D341Med (cell line): Measurements from ENCODE around the gene STMN3.
A peak's percentile ranks its signal among the peaks of the same experiment; 100 is the strongest.
"Not testable (repeated sequence)": the region's sequence is repeated elsewhere in the genome, so short reads cannot be mapped to it uniquely, and the experiment has no call there.

Experiments used
- DNase-seq: peaks from one replicate; pipeline ENCODE4 v3.0.0; 2012; ENCODE audit warnings: low spot score

The STMN3 gene

DNA sequence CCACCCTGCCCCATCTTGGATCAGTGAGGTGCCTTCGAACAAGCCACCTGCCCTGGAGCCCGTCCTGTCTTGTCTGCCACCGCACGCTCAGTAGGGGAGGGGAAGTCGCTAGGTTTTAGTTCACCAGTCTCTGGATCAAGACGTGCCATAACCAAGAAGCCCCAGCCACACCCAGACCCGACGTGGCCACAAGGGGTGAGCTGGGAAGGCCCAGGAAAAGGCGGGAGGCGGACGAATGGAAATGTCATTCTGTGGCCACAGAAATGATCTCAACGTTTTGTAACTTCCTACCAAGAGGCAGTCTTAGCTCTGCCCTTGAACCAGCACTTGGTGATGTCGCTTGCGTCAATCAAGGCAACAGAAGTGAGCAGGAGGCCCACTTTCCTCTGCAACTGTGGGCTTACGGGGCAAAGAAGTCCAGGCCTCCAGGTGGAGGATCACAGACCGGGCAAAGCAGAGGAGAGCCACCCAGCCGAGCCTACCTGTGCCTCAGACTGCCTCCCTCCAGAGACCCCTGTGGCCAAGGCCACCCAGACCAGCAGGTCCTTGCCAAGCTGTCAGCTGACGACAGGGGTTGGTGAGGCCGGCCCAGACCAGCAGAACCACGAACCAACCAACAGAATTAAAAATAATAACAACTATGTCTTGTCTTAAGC is 40.8 kb downstream of the STMN3 start:
- DNase-seq: peak; percentile 21

GRCh38 chr20:63611646-63612045 is 41.6 kb downstream of the STMN3 start:
- no peak for DNase-seq

GRCh38 chr20:63610581-63611435 is 42.4 kb downstream of the STMN3 start:
- peak; percentile 32 for DNase-seq

GRCh38 chr20:63606686-63607085 is 46.5 kb downstream of the STMN3 start:
- DNase-seq: no peak

- no peak for DNase-seq
These were observed 50.9 kb downstream of the STMN3 start for GRCh38 chr20:63602321-63602720.

- not testable (repeated sequence) for DNase-seq
These were observed 51.5 kb downstream of the STMN3 start for GRCh38 chr20:63601679-63602078.

- no peak for DNase-seq
These were observed 53.7 kb downstream of the STMN3 start for GRCh38 chr20:63599396-63600050.

DNA sequence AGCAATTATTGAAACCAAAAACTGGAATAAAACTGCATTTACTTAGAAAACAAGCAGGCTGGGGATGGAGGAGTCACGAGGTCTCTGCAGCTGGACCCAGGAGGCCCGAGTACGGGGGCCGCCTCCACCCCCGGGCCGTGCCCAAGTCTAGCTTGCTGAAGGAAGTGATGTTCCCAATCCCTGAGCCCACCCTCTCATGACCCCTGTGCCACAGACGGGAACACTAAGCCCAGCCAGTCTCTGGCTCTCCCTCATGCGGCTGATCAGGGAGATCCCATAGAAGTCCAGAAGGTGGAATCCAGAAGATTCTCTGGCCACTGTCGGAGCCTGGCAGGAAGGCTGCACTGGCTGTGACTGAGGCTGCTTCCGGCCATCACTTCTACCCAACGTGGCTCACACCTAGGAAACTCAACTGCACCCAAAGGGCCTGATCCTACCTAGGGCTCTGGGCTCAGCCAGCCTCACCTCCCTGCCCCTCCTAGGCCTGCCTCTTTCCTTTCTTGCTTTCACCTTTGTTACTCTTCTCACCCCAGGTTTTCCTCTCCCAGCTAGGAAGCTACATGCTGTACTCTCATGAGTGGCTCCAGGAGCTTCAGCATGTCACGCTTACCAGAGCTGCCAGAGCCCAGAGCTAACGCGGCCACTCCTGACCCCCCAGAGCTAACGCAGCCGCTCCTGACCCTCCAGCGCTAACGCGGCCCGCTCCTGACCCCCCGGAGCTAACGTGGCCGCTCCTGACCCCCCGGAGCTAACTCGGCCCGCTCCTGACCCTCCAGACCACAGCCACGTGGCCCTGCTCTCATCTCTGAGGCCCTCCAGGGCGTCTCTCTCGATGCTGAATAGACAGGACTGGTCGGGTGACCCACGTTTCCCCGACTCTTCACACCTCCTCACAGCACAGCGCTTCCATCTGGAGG is 54.5 kb downstream of the STMN3 start:
- DNase-seq: no peak

DNA sequence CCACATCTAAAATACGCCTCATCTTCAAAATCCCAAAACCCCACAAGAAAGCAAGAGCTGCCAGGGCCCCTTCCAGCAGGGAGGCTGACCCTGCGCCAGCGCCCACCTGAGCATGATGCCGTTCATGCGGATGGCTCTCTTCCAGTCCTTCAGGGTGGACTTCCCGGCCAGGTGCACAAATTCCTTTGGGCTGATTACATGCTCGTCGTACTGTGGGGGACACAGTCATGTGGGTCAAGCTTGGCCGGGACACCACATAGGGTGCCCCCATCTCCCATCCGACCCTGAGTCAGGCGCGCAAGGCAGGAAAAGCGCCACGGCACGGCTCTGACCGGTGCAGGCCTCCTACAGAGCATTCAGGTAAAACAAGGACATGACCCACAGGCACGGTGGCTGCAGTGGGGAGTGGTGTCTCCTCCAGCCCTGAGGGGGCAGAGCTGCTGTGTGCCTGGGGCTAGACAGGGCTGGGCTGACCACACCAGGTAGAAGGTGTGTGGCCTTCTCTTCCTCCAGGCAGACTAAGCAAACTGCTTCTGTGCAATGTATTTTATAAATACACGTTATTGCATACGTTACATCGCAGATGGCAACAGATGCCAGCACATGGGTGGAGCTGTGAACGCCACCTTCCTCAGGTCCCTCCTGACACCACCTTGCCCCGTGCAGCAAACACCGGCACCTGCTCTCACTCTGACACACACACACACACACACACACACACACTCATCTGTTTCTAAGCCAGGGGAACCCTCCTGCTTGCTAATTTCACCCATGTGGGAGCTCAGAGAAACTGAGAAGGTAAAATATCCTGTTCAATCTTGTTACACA is 55.4 kb downstream of the STMN3 start:
- DNase-seq: no peak

DNA sequence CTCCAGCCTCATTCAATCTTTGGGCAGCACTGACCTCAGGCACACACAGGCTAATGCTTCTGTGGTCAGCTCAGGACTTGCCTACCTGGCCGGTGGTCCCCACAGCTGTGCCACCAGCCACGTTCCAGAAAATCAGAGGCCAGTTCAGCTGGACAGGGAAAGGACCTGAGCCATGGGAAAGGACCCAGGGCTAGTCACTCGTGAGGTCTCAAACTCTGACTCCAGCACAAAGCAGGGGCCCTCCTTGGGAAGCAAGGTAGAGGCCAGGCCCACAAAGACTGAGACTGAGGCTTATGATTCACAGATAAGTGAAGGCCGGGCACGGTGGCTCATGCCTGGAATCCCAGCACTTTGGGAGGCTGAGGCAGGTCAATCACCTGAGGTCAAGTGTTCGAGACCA is 56.8 kb downstream of the STMN3 start:
- DNase-seq: no peak

DNA sequence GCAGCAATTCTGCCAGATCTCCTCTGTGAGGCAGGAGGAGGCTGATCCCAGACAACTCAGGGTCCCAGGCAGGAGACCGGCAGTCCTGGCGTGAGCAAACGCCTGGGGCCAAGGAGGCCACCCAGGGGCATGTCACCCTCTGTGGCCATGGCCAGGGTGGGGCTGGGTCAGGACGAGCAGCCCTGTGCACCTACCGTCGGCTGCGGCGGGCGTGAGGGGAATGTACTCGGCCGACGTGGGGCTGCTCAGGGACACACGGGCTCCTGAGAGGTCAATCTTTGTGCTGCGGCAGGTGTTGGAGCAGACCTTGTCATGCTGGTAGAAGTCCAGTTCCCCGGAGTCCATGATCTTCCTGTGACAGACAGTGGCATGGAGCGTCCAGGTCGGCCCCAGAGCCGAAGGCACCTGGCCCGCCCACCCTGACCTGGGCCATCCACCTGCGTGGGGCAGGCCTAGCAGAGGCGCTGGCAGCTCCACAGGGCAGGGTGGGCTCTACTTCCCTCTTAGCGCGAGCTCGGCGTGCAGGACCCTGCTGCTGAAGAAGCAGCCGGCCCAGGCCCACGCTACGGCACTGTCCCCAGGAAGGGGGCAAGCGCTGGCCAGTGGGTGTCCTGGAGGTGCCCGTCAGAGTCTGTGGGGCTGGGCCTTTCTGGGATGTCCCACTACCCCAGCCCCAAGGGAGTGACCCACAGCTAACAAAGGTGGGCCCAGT is 57.7 kb downstream of the STMN3 start:
- DNase-seq: no peak

- no peak for DNase-seq
These were observed 59.1 kb downstream of the STMN3 start for GRCh38 chr20:63594043-63594561.

DNA sequence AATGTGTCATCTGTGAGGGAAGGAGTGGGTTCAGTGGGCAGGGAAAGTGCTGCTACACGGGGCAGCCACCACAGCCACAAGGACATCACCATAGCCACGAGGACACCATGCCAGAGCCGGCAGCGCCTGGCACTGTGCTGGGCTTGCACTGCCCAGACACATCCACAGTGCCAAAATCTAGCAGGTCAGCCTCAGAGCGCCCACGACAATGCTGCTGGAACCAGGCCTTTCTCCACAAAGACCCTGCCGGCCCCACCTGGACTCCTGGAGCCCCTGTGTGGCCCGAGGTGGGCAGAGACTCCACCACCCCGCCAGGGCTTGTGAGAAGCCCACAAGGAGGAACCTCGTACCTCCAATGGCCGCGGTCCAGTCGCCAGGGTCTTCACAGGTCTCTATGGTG is 60.6 kb downstream of the STMN3 start:
- DNase-seq: no peak

GRCh38 chr20:63591786-63592355 is 61.4 kb downstream of the STMN3 start:
- no peak for DNase-seq

DNA sequence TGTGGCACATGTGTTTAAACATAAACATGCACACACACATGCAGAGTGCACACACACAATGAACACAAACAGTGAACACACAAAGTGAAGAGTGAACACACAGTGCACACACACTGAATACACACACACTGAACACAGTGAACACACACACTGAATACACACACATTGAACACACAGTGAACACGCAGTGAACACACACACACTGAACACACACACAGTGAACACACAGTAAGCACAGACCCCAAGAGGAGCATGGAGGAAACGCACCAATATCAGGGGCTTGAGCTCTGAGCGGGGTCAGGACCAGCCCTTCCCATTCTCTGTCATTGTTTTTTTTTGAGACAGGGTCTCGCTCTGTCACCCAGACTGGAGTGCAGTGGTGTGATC is 62.1 kb downstream of the STMN3 start:
- no peak for DNase-seq

DNA sequence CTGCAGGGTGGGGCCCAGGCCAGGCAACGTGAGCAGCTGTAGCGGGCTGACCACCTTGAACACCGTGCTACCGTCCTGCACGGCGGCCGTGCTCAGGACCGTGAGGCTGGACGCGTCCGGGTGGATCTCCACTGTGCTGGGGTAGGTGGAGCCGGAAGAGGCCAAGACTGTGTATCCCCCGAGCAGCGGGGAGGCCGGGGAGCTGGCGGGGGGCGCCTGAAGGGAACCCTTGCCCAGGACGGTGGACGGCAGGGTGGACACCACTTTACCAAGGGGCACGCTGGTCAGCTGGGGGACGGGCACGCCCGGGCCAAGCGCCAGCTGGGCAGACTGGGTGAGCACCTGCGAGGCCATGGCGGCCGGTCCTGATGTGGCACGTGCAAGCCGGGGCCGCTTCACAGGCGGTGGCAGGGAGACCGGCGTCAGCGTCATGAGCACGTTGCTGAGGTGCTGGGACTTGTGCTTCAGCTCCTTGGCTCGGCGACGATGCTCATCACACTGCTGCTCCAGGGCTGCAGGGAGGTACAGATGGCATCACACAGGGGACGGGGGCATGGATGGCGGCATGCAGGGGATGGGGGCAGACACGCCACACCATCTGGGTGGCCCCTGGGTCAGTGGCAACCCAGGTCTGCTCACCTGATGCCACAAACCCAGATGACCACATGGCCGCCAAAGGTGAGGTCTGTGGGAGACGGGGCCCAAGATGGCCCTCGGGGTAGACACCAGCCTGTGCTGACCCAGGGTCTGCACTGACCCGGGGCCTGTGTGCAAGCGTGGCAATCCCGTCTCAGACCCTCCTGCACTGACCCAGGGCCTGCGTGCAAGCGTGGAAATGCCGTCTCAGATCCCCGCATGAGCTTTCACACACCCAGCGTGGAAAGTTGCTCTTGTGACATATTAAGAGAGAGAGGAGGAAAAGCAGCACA is 62.7 kb downstream of the STMN3 start:
- no peak for DNase-seq
